GM19023 (cell line): ENCODE results near the gene OPA3.

ENCODE experiments used
- ATAC-seq: cut with Tn5 transposase; IDR thresholded peaks from one replicate; pipeline ENCODE4 v1.9.1; 2021; ENCODE audit warnings: mild to moderate bottlenecking, moderate library complexity; ENCODE audit not compliant: unreplicated experiment

Gene OPA3

GRCh38 chr19:45484273-45484945 lies 100.2 kb downstream of the OPA3 start:
- no peak for ATAC-seq

- ATAC-seq = no peak
Measured at GRCh38 chr19:45483033-45483432, 101.6 kb downstream of the OPA3 start.

GRCh38 chr19:45478454-45479238 lies 106.0 kb downstream of the OPA3 start:
- ATAC-seq = peak; percentile 77

- no peak for ATAC-seq
Measured at GRCh38 chr19:45477713-45478453, 106.7 kb downstream of the OPA3 start.
